NCI-H2029 (cell line): ENCODE measurements around the gene HELZ2.
"Not testable (repeated sequence)": the region's sequence is repeated elsewhere in the genome, so short reads cannot be mapped to it uniquely, and the experiment has no call there.

Source experiments
- DNase-seq: peaks from one replicate; lab custom pipeline; 2025; lab: John Stamatoyannopoulos, UW

Gene HELZ2

DNA sequence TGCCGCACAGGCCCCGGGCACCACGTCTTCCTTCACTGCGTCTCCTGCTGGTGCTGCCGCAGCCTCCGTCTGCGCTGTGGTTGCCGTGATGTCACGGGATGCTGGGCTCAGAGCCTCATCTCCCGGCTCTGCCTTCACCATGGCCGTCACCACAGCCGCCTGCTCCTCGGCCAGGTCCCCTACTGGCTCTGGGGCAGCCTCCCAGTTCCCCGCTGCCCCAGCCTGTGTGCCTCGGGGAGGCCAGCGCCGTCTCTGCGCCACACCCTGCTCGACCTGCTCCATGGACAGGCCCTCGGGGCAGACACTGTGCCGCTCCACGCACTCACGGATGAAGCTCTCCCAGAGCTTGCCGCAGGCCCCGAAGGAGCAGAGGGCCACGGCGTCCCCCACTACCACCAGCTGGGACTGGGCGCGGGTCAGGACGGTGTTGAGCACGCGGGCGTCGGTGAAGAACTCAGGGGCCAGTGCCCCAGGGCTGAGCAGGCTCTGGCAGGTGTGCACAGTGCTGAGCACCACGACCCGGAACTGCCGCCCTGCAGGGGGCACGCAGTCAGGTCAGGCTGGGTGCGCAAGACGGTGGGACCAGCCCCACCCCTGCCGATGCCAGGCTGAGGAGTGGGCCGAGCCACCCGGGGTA is 8.2 kb downstream of the HELZ2 start:
- no peak for DNase-seq

DNA sequence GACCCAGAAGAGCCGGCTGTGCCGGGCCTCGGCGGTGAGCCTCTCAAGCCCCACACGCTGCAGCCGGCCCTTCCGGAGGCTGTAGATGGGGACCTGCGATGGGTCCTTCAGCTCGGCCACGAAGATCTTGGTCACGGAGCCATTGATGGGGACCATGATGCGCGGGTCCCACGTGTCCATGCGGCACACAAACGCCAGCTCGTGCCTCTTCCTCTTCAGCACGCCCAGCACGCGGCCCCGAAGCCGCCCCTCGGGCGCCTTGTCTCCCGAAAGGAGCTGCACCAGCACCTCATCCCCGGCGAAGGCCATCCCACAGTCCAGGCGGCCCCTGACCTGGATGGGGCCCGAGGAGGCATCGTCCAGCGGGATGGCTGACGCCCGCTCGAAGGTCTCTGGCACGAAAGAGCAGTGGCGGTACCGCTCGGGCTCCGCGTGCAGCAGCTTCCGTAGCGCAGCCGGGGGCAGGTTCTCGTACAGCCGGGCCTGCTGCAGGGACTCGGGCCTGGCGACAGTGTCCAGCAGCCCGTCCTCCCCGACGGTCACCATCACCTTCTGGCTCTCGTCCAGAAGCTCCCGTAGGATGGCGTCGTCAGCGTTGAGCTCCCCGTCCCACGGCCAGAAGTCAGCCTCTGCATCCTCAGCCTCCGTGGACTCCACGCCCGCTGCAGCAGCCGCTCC is 8.9 kb downstream of the HELZ2 start:
- no peak for DNase-seq

DNA sequence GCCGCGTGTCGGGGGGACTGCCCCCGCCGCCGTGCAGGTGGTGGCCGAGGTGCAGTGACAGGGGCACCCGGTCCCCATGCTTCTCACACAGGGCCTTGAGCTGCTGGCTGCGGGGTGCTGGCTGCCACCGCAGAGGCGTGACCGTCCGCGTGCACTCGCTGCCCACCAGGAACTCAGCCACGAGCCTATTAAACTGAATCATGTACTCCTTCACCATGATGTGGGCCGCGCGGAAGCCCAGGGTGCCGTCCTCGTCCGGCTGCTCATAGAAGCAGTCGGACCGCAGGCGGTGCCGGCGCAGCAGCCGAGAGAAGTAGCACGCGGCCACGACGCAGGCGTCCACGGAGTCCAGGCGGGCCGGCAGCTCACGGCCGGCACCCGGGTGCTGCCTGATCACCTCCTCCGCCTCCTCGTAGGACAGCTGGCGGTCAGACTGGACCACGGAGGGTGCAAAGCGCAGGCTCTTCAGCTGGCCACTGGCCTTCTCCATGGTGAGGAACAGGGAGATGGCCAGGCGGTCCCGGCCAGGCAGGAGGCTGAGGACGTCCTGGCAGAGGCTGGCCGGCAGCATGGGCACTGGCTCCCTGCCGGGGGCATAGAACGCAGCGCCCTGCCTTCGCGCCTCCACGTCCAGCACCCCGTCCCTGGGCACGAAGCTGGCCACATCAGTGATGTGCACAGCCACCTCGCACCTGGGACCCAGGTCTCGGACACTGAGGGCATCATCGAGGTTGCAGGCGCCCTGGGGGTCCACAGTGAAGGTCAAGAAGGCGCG is 9.8 kb downstream of the HELZ2 start:
- DNase-seq = no peak

DNA sequence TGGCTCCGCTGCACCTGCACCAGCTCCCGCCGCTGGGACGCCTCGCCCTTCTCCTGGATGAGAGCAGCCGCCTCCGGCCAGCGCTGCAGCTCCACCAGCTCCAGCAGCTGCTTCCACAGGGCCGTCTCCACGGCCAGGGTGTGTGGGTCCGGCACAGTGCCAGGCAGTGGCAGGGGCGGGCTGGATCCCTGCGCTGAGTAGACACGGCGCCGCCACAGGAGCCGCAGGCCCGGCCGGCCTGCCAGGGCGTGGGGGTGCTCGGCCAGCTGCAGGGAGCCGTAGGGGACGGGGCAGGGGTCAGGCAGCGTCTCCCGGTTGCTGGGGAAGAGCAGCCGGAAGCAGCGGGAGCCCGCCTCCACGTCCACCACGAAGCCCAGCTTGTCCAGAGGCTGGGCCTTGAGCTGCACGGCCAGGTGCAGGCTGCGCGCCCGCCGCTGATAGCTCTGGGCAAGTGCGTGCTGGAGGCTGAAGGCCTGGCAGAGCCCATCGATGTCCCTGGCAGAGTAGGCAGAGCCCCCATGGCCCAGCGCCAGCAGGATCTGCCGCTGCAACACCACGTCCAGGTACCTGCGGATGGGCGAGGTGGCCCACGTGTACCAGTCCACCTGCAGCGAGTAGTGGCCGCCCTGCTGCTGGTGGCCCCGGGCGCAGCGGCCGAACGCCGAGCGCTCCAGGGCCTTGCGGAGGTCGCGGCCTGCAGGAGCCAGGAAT is 10.7 kb downstream of the HELZ2 start:
- DNase-seq = no peak

DNA sequence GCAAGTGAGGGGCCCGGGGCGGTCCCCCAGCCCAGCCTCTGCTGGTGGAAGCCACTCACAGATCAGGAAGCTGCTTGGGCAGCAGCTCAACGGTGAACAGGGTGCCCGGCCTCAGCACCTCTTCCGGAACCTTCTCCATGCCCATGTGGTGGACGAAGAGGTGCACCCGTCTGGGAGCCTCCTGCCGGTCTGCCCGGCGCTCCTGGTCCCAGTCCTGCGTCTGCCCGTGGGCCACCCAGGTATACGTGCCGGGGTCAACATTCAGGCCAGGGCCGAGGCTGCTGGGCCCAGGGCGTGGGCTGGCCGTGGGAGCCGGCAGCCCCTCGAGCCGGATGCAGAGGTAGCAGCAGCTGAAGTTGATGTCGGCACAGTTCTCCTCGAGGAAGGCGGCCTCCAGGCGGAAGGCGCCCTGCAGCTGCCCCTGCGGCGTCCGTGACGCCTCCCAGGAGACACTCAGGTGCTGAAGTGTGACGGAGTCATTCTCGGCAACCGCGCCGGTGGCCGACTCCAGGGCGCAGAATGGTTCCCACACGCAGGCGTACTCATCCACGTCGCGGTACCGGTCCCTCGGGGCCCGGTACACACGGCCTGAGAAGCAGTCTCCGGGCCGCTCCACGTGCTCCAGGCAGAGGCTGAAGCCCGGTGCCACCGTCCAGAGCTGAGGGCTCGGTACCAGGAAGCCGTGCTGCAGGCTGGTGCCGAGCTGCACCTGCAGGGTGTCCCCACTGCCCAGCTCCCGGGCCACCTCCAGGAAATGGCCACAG is 11.4 kb downstream of the HELZ2 start:
- no peak for DNase-seq

DNA sequence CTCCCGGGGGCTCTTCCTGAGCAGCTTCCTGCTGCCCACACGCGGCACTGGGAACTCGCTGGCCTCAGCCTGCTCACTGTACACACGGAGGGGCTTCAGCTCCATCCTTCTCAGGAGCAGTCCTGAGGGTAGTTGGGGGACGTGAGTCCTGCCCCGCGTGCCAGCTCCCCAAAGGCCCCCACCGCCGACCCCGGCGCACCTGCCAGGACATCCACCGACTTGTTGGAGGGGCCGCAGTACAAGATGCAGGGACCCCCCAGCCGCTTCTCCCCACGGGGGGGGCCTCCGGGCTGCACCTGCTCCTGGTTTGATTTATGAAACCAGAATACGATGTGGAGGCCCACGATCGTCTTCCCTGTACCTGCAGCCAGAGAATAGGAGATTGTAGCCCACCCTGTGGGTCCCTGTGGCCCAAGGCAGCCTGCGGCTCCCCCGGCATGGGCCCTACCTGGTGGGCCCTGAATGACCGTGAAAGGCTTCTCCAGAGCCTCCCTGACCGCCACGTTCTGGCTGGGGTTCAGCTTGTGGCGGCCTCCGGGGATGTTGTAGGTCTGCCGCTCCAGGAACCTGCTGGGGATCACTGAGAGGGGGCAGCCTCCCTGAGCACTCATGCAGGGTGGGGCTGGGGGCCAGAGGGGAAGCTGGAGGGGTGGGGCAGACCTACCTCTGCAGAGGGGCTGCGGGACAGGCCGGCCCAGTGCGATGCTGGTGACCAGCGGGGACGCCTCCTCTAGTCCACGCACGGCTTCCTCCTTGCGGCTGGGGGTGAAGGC is 12.2 kb downstream of the HELZ2 start:
- DNase-seq = no peak

GRCh38 chr20:63560856-63561609 is 13.0 kb downstream of the HELZ2 start:
- no peak for DNase-seq

DNA sequence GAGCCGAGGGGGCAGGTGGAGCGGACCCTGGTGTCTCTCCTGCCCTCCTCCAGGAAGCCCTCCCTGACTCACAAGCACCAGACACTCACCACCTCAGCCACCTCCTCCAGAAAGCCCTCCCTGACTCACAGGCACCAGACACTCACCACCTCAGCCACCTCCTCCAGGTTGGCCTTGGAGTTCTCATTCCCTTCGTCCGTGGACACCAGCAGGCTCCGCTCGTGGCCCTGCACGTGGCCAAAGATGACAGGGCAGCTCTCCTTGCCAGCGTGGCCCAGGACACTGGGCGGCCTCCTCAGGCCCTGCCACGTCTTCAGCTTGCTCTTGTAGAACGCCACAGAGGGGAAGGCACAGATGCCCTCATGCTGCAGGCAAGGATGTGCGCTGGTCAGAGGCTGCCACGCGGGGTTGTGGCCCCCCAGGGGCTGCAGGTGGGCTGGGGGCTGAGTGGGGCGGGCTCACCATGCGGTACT is 13.7 kb downstream of the HELZ2 start:
- DNase-seq = no peak

- not testable (repeated sequence) for DNase-seq
Measured at GRCh38 chr20:63559485-63560332, 14.3 kb downstream of the HELZ2 start.

DNA sequence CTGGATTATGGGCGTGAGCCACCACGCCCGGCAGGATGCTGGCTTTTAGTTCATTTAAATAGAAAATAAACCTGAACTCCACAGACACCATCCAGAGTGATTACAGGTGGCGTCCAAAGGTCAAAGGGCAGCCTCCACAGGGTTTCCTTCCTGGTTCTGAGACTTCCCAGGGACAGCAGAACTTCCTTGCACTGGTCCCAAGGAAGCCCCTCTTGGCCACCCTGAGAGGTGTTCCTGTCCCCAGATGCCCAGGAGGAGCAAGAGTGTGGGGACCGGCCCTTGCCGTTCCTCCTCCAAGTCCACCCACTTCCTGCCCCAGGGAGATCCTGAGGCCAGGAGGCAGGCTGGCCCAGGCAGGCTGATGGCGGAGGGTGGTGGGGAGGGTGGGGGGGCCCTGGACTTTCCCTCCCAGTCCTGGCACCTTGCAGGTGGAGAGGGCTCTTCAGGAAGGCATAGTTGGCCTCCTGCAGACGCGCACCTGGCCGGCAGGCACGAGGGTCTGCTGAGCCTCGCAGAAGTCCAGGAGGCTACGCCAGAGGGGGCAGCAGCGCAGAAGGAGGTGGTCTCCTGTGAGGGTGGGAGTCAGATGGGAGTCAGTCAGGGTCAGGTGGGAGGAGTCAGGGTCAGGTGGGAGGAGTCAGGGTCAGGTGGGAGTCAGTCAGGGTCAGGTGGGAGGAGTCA is 15.1 kb downstream of the HELZ2 start:
- DNase-seq = no peak

GRCh38 chr20:63557481-63557891 is 16.6 kb downstream of the HELZ2 start:
- DNase-seq = no peak

GRCh38 chr20:63556873-63557478 is 17.1 kb downstream of the HELZ2 start:
- DNase-seq = no peak

- DNase-seq = no peak
Measured at GRCh38 chr20:63555661-63556381, 18.2 kb downstream of the HELZ2 start.

DNA sequence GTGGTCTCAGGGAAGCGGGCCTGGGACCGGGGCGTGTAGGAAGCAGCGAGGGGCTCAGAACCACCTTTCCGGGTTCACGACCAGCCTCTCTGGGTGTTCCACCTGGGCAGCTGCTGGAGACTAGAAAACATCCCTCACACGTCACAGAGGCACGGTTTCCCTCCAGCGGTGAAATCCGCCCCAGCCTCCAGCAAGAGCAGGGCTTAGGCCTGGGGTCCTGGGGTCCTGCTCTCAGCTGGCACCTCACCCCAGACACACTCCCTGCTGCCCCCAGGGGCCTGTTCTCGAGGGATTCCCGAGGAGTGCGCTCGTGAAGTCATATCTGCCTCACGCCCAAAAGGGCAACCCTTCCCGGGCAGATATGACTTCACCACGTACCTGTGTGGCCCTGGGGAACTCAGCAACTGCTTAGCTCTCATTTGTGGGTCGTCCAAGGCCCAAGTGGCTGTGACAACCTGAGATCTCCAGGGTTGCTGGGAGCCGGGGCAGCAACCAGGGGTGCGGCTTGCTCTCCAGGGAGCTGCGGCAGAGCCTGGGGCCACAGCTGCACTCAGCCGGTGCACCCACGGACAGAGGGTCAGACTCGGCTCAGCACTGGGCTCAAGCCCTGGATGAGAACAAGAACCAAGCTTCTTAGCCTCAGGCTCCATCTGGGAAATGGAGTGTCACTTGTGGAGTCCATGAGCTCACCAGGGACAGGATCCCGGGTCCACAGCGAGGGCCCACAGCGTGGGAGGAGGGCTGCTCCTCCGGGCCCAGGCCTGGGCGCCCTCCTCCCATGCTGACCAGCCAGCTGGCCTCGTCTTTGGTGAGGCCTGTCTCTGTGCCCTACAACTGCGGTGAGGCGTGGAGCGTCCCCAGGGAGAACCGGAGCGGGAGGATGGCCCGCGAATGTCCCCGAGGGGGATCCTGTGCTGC is 19.4 kb downstream of the HELZ2 start:
- DNase-seq = no peak

GRCh38 chr20:63553933-63554290 is 20.1 kb downstream of the HELZ2 start, which contains the start of gene FNDC11:
FNDC11 (plus strand) TSS chr20:63554159; CDS start chr20:63555664, 1,505 bp downstream.
- DNase-seq = no peak

- DNase-seq = no peak
Measured at GRCh38 chr20:63553251-63553932, 20.6 kb downstream of the HELZ2 start.
